Ovary (tissue), 3 donors: ENCODE data around the gene NRCAM.

Experiments used
- POLR2A ChIP-seq: fragments of 450-650 bp; IDR thresholded peaks from one replicate; pipeline ENCODE4 v1.6.1; 2017; ENCODE audit warnings: antibody characterized with exemption, mild to moderate bottlenecking, moderate library complexity
- TF ChIP-seq, protein P1 (sequence below), 3 donors: fragments of 450-650 bp in 2 of 3; fragments of 200-600 bp in 1 of 3; IDR thresholded peaks; one replicate each; pipeline versions ENCODE4 v1.5.1 to v1.8.0; 2016 to 2022; ENCODE audit warnings: antibody characterized with exemption in 3 of 3, mild to moderate bottlenecking in 1 of 3
- donor health status: DM: no; HTN: no; CAD: no.

DNA sequence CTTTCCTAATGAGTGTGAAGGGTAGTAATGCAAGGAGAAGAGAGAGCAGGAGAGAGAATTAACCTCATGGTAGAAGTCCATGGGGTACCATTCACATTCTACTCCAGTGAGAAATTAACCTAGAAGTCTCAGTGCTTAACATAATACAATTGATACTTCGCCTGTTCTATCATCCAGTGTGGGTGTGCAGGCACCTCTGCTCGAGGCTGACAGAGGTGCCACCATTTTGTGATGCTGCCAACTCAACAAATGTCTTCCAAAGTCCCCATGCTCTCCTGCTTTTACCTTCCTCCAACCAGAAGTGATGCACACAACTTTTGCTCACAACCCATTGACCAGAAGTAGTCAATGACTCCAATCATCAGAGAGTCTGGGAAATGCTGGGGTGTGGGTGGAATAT is 207.8 kb downstream of the NRCAM start:
- TF ChIP-seq POLR2A: no peak
- TF ChIP-seq, protein P1, sequence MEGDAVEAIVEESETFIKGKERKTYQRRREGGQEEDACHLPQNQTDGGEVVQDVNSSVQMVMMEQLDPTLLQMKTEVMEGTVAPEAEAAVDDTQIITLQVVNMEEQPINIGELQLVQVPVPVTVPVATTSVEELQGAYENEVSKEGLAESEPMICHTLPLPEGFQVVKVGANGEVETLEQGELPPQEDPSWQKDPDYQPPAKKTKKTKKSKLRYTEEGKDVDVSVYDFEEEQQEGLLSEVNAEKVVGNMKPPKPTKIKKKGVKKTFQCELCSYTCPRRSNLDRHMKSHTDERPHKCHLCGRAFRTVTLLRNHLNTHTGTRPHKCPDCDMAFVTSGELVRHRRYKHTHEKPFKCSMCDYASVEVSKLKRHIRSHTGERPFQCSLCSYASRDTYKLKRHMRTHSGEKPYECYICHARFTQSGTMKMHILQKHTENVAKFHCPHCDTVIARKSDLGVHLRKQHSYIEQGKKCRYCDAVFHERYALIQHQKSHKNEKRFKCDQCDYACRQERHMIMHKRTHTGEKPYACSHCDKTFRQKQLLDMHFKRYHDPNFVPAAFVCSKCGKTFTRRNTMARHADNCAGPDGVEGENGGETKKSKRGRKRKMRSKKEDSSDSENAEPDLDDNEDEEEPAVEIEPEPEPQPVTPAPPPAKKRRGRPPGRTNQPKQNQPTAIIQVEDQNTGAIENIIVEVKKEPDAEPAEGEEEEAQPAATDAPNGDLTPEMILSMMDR (IDR thresholded peaks at IDR 0.05): no peak
